HepG2 (cell line): ENCODE data around the gene CCDC181. TPM values are rescaled to one million over a fixed set of nuclear protein-coding genes. Genes with fewer than 3 reads are reported as not detected.

Source experiments
- ATAC-seq: fragments of 200-7000 bp; cut with Tn5 transposase; 3 replicates; pipeline ENCODE4 v1.9.1; 2020; ENCODE audit warnings: mild to moderate bottlenecking, moderate library complexity
- BruUV-seq: library from RNA; stranded (reverse); fragments of 400-500 nt; replicated peaks from 2 replicates; lab custom pipeline; 2021; lab: Mats Ljungman, UMichigan
- CTCF ChIA-PET: fragments of 300-600 bp; formaldehyde crosslinking; extraction: SDS; loops from one replicate; lab custom pipeline; 2021; ENCODE audit warnings: low total read pairs, inconsistent platforms, low intra/inter-chr PET ratio; lab: Yijun Ruan, JAX
- POLR2A ChIA-PET: fragments of 350-600 bp; sonication (Branson Sonifier 250); formaldehyde crosslinking; loops from one replicate; lab custom pipeline; 2020; ENCODE audit warnings: antibody characterized with exemption, inconsistent platforms; lab: Yijun Ruan, JAX
- DNase-seq: peaks from one replicate; pipeline ENCODE4 v3.0.0-alpha.2; 2015; ENCODE audit warnings: low spot score
- FAIRE-seq: peaks from 3 replicates; lab custom pipeline; 2011; peaks lifted over from hg19 to GRCh38; lab: Jason Lieb, UNC
- H2AFZ ChIP-seq: one replicate; pipeline ENCODE4 v1.6.1; 2011; ENCODE audit warnings: low read length, inconsistent platforms
- H3K27ac ChIP-seq: fragments of 300-600 bp; 3 replicates; pipeline ENCODE4 v1.8.0; 2011; ENCODE audit warnings: mixed run types, mild to moderate bottlenecking, mixed read lengths, low read length, inconsistent platforms; ENCODE audit not compliant: insufficient read depth; ENCODE audit errors: extremely low read length
- H3K27me3 ChIP-seq, 2 experiments: fragments of 200-600 bp in 1 of 2; 2 replicates in 1 of 2; 3 replicates in 1 of 2; pipeline versions ENCODE4 v1.6.0 to v1.8.0; 2011; ENCODE audit warnings: low read length in 2 of 2, mild to moderate bottlenecking in 2 of 2, moderate library complexity in 2 of 2, inconsistent platforms in 1 of 2; ENCODE audit not compliant: insufficient read depth in 2 of 2, control insufficient read depth in 1 of 2
- H3K36me3 ChIP-seq, 2 experiments: fragments of 200-600 bp in 1 of 2; replicated peaks in 1 of 2; 2 replicates in 1 of 2; 3 replicates in 1 of 2; pipeline versions ENCODE4 v1.5.1 to v1.8.0; 2011; ENCODE audit warnings: low read length in 2 of 2, inconsistent platforms in 1 of 2; ENCODE audit not compliant: insufficient read depth in 2 of 2, control insufficient read depth in 1 of 2
- H3K4me1 ChIP-seq: 2 replicates; pipeline ENCODE4 v1.5.1; 2012; ENCODE audit warnings: low read length, inconsistent platforms; ENCODE audit not compliant: insufficient read depth
- H3K4me2 ChIP-seq: 2 replicates; pipeline ENCODE4 v1.6.0; 2011; ENCODE audit warnings: low read depth, low read length, inconsistent platforms
- H3K4me3 ChIP-seq, 3 experiments: fragments of 200-600 bp in 1 of 3; sonication (generic), shearing (Covaris generic) in 1 of 3; replicated peaks in 1 of 3; 2 replicates each; pipeline ENCODE4 v1.5.1; 2011 to 2016; ENCODE audit warnings: low read length in 3 of 3, inconsistent platforms in 2 of 3, low read depth in 2 of 3, mild to moderate bottlenecking in 2 of 3, control low read depth in 1 of 3, mixed read lengths in 1 of 3; ENCODE audit not compliant: insufficient read depth in 1 of 3
- H3K79me2 ChIP-seq: one replicate; pipeline ENCODE4 v1.6.1; 2011; ENCODE audit warnings: low read length, inconsistent platforms; ENCODE audit not compliant: insufficient read depth
- H3K9ac ChIP-seq: 2 replicates; pipeline ENCODE4 v1.6.0; 2011; ENCODE audit warnings: mild to moderate bottlenecking, low read depth, low read length, inconsistent platforms; ENCODE audit not compliant: insufficient read depth
- H3K9me3 ChIP-seq: 2 replicates; pipeline ENCODE4 v1.5.1; 2012; ENCODE audit warnings: mild to moderate bottlenecking, low read length
- H4K20me1 ChIP-seq: 2 replicates; pipeline ENCODE4 v1.6.0; 2011; ENCODE audit warnings: inconsistent platforms, mild to moderate bottlenecking, low read length, moderate library complexity; ENCODE audit not compliant: insufficient read depth
- NCOA1 ChIP-seq: sonication (generic); formaldehyde crosslinking; IDR thresholded peaks from 2 replicates; pipeline ENCODE4 v1.9.0; 2021; ENCODE audit warnings: missing genetic modification reagents
- POLR2A ChIP-seq, 2 experiments: IDR thresholded peaks; 2 replicates each; pipeline ENCODE4 v1.6.1; 2011; ENCODE audit warnings: low read depth in 2 of 2, low read length in 2 of 2, mild to moderate bottlenecking in 1 of 2, moderate library complexity in 1 of 2; ENCODE audit not compliant: insufficient read depth in 1 of 2
- RAD21 ChIP-seq: fragments of 450-650 bp; formaldehyde crosslinking; IDR thresholded peaks from 2 replicates; pipeline ENCODE4 v1.5.0; 2020; ENCODE audit warnings: mild to moderate bottlenecking
- SMAD1 ChIP-seq: sonication (generic); formaldehyde crosslinking; IDR thresholded peaks from 2 replicates; pipeline ENCODE4 v1.4.0; 2020; ENCODE audit warnings: missing genetic modification reagents, low read depth, mild to moderate bottlenecking, borderline replicate concordance
- ZBED4 ChIP-seq: sonication (generic); formaldehyde crosslinking; IDR thresholded peaks from 2 replicates; pipeline ENCODE4 v1.4.0; 2020; ENCODE audit warnings: missing genetic modification reagents, borderline replicate concordance
- ZBTB2 ChIP-seq: sonication (generic); formaldehyde crosslinking; IDR thresholded peaks from 2 replicates; pipeline ENCODE4 v1.8.0; 2022; ENCODE audit warnings: low read depth, missing genetic modification reagents
- ZNF512 ChIP-seq: sonication (generic); formaldehyde crosslinking; IDR thresholded peaks from 2 replicates; pipeline ENCODE4 v1.4.0; 2020; ENCODE audit warnings: mild to moderate bottlenecking, missing genetic modification reagents
- ZNF777 ChIP-seq: sonication (generic); formaldehyde crosslinking; IDR thresholded peaks from 2 replicates; pipeline ENCODE4 v1.4.0; 2020; ENCODE audit warnings: missing genetic modification reagents
- ZSCAN5A ChIP-seq: sonication (generic); formaldehyde crosslinking; IDR thresholded peaks from 2 replicates; pipeline ENCODE4 v1.8.0; 2022; ENCODE audit warnings: mild to moderate bottlenecking, missing genetic modification reagents, borderline replicate concordance
- WGBS: methylation state at CpG from one replicate; pipeline ENCODE4 v1.1.6; 2017; ENCODE audit warnings: low lambda C conversion rate; 5-methylcytosine and 5-hydroxymethylcytosine counted together
- in situ Hi-C: cut with HindIII; loops from 2 replicates; pipeline ENCODE4 v1.10.0; 2017; ENCODE audit warnings: low pct_unique_long_range_greater_than_20kb; ENCODE audit not compliant: extremely low pct_ligation_motif_present
- intact Hi-C: fragments of 100-400 bp; cut with micrococcal nuclease; formaldehyde crosslinking; loops from one replicate; pipeline ENCODE4 v1.10.0; 2022; ENCODE audit not compliant: unreplicated experiment
- polyA plus RNA-seq, 8 experiments: library from polyadenylated mRNA; depleted of rRNA in 3 of 8; stranded (reverse) in 7 of 8; unstranded in 1 of 8; fragments of >200 nt; fragmentation: Illumina TruSeq in 4 of 8; extraction: Trizol in 4 of 8; gene quantifications; 2 replicates each; pipeline versions ENCODE4 v1.2.1 to v1.2.3, GENCODE V29; 2011 to 2016; ENCODE audit warnings: low read depth in 4 of 8, missing spikeins in 1 of 8, mixed read lengths in 1 of 8; ENCODE audit not compliant: insufficient read depth in 1 of 8
- total RNA-seq, 5 experiments: library from RNA; depleted of rRNA; stranded (reverse); fragments of >200 nt; fragmentation: Illumina TruSeq; extraction: Trizol; gene quantifications; 2 replicates each; pipeline ENCODE4 v1.2.3, GENCODE V29; 2016; ENCODE audit warnings: low read depth in 1 of 5

Gene CCDC181
- total and polyA plus RNA-seq, 2 of the 13 experiments (the other 11 are each of a cell fraction or from before 2014, with no cell fraction given): 0.07 TPM; not detected in 1

- no peak for TF ChIP-seq SMAD1
- TF ChIP-seq RAD21 (CRISPR knock-in tag): no peak
- TF ChIP-seq, all 625 proteins: peak for 0
- peaks cover 14% of the 10 kb centered on the region for H3K79me2 ChIP-seq
- no peaks in the 10 kb centered on the region for H4K20me1 ChIP-seq
- H3K4me2 ChIP-seq: no peak overlapping the region
- no peaks in the 10 kb centered on the region; a peak in 2 of 5 replicates for H3K27me3 ChIP-seq
- H2AFZ ChIP-seq: no peak overlapping the region
- 96% methylated on average over 1 of the region's 1 CpG for WGBS
- intact Hi-C loops (no loop called here), in situ Hi-C loops (no loop called here)
- ATAC-seq: no peak
- no peak overlapping the region for H3K4me3 ChIP-seq
- H3K27ac ChIP-seq: no peak overlapping the region
- CTCF ChIA-PET: no interaction called here
- H3K36me3 ChIP-seq: peaks cover 3 to 13% of the 10 kb centered on the region in 2 experiments; a peak in 4 of 5 replicates
- H3K9me3 ChIP-seq: no peaks in the 10 kb centered on the region
- H3K4me1 ChIP-seq: peaks cover 20% of the 10 kb centered on the region
- no TSS peak for BruUV-seq
- no peak for FAIRE-seq
- DNase-seq: no peak
- no peak overlapping the region for H3K9ac ChIP-seq
- POLR2A ChIA-PET: no interaction called here
These were observed 55.9 kb downstream of the CCDC181 start for GRCh38 chr1:169371404-169371803.

GRCh38 chr1:169368406-169368769 lies 58.9 kb downstream of the CCDC181 start:
- in situ Hi-C loops: no loop called here
- Histone ChIP-seq H2AFZ (peak overlapping the region; percentile 98), H3K9ac (peak overlapping the region; percentile 79), H4K20me1 (no peaks in the 10 kb centered on the region), H3K9me3 (0 out of 2 replicates have a peak, but pooled peaks cover 4% of the 10 kb centered on the region), H3K27ac (peak overlapping the region; percentile 79), H3K4me1 (peaks cover 27% of the 10 kb centered on the region), H3K79me2 (peaks cover 14% of the 10 kb centered on the region), H3K4me2 (peak overlapping the region; percentile 73), H3K36me3 (peaks cover 3 to 11% of the 10 kb centered on the region in 2 experiments; a peak in 3 of 5 replicates), H3K4me3 (peak overlapping the region; percentile 85 to 93 (median 92)), H3K27me3 (no peaks in the 10 kb centered on the region; a peak in 2 of 5 replicates)
- no peak for FAIRE-seq
- CTCF ChIA-PET: no interaction called here
- peak; percentile 37 for ATAC-seq
- no TSS peak for BruUV-seq
- intact Hi-C loops: loop anchor here (1.0 kb wide), 1 partner anchor 765 kb away; no protein-coding TSS in a partner anchor
- WGBS: 1% methylated on average over 16 of the region's 16 CpGs
- peak; percentile 2 for DNase-seq
- POLR2A ChIA-PET: interaction anchor here (1.0 to 1.7 kb wide), 3 partner anchors 118 to 1014 kb away, joined by 3 to 13 read pairs (median 4); partner anchors contain the start of gene SLC19A2
- 0 out of 2 replicates have a peak, but pooled peaks have one; percentile 11 for TF ChIP-seq ZNF777
- no peak for TF ChIP-seq POLR2A (IDR thresholded peaks at IDR 0.05; ENCODE audit: insufficient read depth in 1 of 2, low read depth in 2 of 2, low read length in 2 of 2)
- no peak for TF ChIP-seq ZBTB2
- TF ChIP-seq ZBED4: no peak
- no peak for TF ChIP-seq NCOA1 (CRISPR knock-in tag)
- no peak for TF ChIP-seq ZNF512 (CRISPR knock-in tag)
- no peak for TF ChIP-seq ZSCAN5A
